ENCODE measurements around the gene PNPLA3. TPM values are rescaled to one million over a fixed set of nuclear protein-coding genes. Genes with fewer than 3 reads are reported as not detected.
"Not testable (repeated sequence)": the region's sequence is repeated elsewhere in the genome, so short reads cannot be mapped to it uniquely, and the experiment has no call there.

The PNPLA3 gene
- total RNA-seq, 3 donors from 2014 or later (not counting 1 experiment from before 2014, with no cell fraction given): 0.53 to 0.54 TPM; not detected in 1

- Mint-ChIP-seq H3K27me3 (ENCODE audit: low read depth in 2 of 2) (peaks cover 0 to 10% of the 10 kb centered on the region in 2 donors), H3K27ac (no peak overlapping the region), H3K4me3 (no peak overlapping the region), H3K4me1 (peaks cover 0 to 5% of the 10 kb centered on the region in 2 donors), H3K9me3 (no peaks in the 10 kb centered on the region), H3K36me3 (no peaks in the 10 kb centered on the region)
- Histone ChIP-seq H3K4me3 (ENCODE audit: low read length) (no peak overlapping the region), H3K27ac (ENCODE audit: low read length) (no peak overlapping the region), H3K4me1 (ENCODE audit: control insufficient read depth, insufficient read depth, low read length) (no peaks in the 10 kb centered on the region), H3K36me3 (ENCODE audit: control insufficient read depth, insufficient read depth, low read length) (no peaks in the 10 kb centered on the region), H3K9me3 (ENCODE audit: control insufficient read depth, insufficient read depth, low read length) (no peaks in the 10 kb centered on the region), H3K27me3 (ENCODE audit: control insufficient read depth, insufficient read depth, low read length) (no peaks in the 10 kb centered on the region)
- WGBS (ENCODE audit: insufficient coverage): 69% methylated on average over 5 of the region's 5 CpGs
- ATAC-seq (no peak), DNase-seq (no peak)
- TF ChIP-seq CTCF (IDR thresholded peaks at IDR 0.05): no peak
- intact Hi-C loops (cut with micrococcal nuclease): no loop called here
These were observed 21.5 kb upstream of the PNPLA3 start for GRCh38 chr22:43901976-43902643.

GRCh38 chr22:43903033-43903432 lies 20.6 kb upstream of the PNPLA3 start:
- H3K27me3 ChIP-seq (ENCODE audit: control insufficient read depth, insufficient read depth, low read length); H3K4me1 Mint-ChIP-seq; H3K27ac ChIP-seq (ENCODE audit: low read length); H3K36me3 ChIP-seq (ENCODE audit: control insufficient read depth, insufficient read depth, low read length); DNase-seq; H3K27ac Mint-ChIP-seq; H3K9me3 Mint-ChIP-seq; H3K4me3 ChIP-seq (ENCODE audit: low read length); H3K4me1 ChIP-seq (ENCODE audit: control insufficient read depth, insufficient read depth, low read length); H3K36me3 Mint-ChIP-seq; intact Hi-C loops (cut with micrococcal nuclease); ATAC-seq; H3K9me3 ChIP-seq (ENCODE audit: control insufficient read depth, insufficient read depth, low read length): not testable (repeated sequence)
- 79% methylated on average over 12 of the region's 12 CpGs for WGBS (ENCODE audit: insufficient coverage)
- Mint-ChIP-seq H3K27me3 (ENCODE audit: low read depth in 2 of 2) (peaks cover 0 to 10% of the 10 kb centered on the region in 2 donors), H3K4me3 (peak overlapping the region; percentile 35)

GRCh38 chr22:43904412-43904811 lies 19.2 kb upstream of the PNPLA3 start:
- intact Hi-C loops (cut with micrococcal nuclease); H3K4me3 ChIP-seq (ENCODE audit: low read length): not testable (repeated sequence)
- 87% methylated on average over 4 of the region's 12 CpGs for WGBS (ENCODE audit: insufficient coverage)

GRCh38 chr22:43905681-43906080 lies 17.9 kb upstream of the PNPLA3 start:
- intact Hi-C loops (cut with micrococcal nuclease): no loop called here
- Mint-ChIP-seq H3K9me3 (no peaks in the 10 kb centered on the region), H3K4me1 (peaks cover 0 to 5% of the 10 kb centered on the region in 2 donors), H3K36me3 (no peaks in the 10 kb centered on the region), H3K27ac (no peak overlapping the region), H3K27me3 (ENCODE audit: low read depth in 2 of 2) (peaks cover 0 to 17% of the 10 kb centered on the region in 2 donors), H3K4me3 (no peak overlapping the region)
- H3K4me3 ChIP-seq (ENCODE audit: low read length): no peak overlapping the region
- no peaks in the 10 kb centered on the region for H3K4me1 ChIP-seq (ENCODE audit: control insufficient read depth, insufficient read depth, low read length)
- no peak for ATAC-seq
- no peak overlapping the region for H3K27ac ChIP-seq (ENCODE audit: low read length)
- H3K36me3 ChIP-seq (ENCODE audit: control insufficient read depth, insufficient read depth, low read length): no peaks in the 10 kb centered on the region
- no peaks in the 10 kb centered on the region for H3K27me3 ChIP-seq (ENCODE audit: control insufficient read depth, insufficient read depth, low read length)
- no peak for TF ChIP-seq CTCF (IDR thresholded peaks at IDR 0.05)
- WGBS (ENCODE audit: insufficient coverage): 72% methylated on average over 7 of the region's 7 CpGs
- no peaks in the 10 kb centered on the region for H3K9me3 ChIP-seq (ENCODE audit: control insufficient read depth, insufficient read depth, low read length)
- no peak for DNase-seq

More at GRCh38 chr22:43904412-43904811, 19.2 kb upstream of the PNPLA3 start:
- not testable (repeated sequence) for H3K4me1 ChIP-seq (ENCODE audit: control insufficient read depth, insufficient read depth, low read length); H3K27ac Mint-ChIP-seq; H3K27me3 ChIP-seq (ENCODE audit: control insufficient read depth, insufficient read depth, low read length); H3K36me3 ChIP-seq (ENCODE audit: control insufficient read depth, insufficient read depth, low read length); H3K27me3 Mint-ChIP-seq (ENCODE audit: low read depth in 2 of 2); H3K27ac ChIP-seq (ENCODE audit: low read length); H3K4me1 Mint-ChIP-seq; ATAC-seq; H3K36me3 Mint-ChIP-seq; H3K9me3 Mint-ChIP-seq; H3K4me3 Mint-ChIP-seq; H3K9me3 ChIP-seq (ENCODE audit: control insufficient read depth, insufficient read depth, low read length)
- TF ChIP-seq CTCF (IDR thresholded peaks at IDR 0.05): peak; percentile 26
- DNase-seq: peak in 1 of 2 donors; percentile 37

Data from natural killer cell (primary cell).